Liver (tissue), 3 donors: ENCODE data around the gene LRPPRC.

ENCODE experiments used
- CTCF ChIP-seq: fragments of 150-350 bp; IDR thresholded peaks from 2 replicates; pipeline ENCODE4 v1.5.1; 2017; ENCODE audit warnings: improper control_type of control experiment, low read depth, low read length; ENCODE audit not compliant: missing input control
- TF ChIP-seq, protein P1 (sequence below): IDR thresholded peaks from 2 replicates; pipeline ENCODE4 v1.6.1; 2016; ENCODE audit warnings: antibody characterized with exemption
- donor health status: healthy.
- donor health status: healthy.

GRCh38 chr2:44038277-44038676 lies 42.5 kb upstream of the LRPPRC start:
- no peak for TF ChIP-seq CTCF
- TF ChIP-seq, protein P1, sequence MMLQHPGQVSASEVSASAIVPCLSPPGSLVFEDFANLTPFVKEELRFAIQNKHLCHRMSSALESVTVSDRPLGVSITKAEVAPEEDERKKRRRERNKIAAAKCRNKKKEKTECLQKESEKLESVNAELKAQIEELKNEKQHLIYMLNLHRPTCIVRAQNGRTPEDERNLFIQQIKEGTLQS = no peak
